Head of caudate nucleus (tissue), 42 donors: ENCODE measurements around the gene CNTNAP2.
"Not testable (repeated sequence)": the region's sequence is repeated elsewhere in the genome, so short reads cannot be mapped to it uniquely, and the experiment has no call there.

ENCODE experiments used
- DNase-seq, 42 donors: peaks; one replicate each; pipeline versions ENCODE4 v3.0.0 to v3.0.0-alpha.2; 2020 to 2021; ENCODE audit warnings: mixed read lengths in 7 of 42
- intact Hi-C: fragments of 100-400 bp; cut with DNase I; formaldehyde crosslinking; loops from one replicate; pipeline ENCODE4 v1.15.0; 2022

The CNTNAP2 gene

DNA sequence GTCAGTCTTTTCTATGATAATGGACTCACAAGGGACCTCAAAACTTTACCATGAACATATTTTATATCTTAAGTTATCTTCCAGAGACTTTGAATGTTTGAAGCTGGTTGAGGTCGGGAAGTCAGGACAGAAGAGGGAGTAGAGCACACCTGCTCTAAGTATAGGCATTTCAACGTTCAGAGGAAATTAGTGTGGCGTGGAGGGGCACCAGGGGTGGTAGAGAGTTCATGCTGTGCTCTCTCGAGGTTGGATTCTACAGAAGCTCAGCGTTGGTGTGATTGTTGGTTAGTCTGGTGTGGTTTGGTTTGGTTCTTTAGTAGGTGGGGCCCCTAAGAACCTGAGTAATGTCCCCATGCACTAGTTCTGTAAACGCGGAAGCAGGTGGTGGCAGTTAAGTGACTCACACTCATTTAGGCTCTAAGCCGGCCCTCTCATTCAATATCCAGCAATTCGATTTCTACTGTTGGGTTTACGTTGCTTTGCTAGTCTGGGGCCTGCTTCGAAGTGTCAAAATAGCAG is 19.8 kb downstream of the CNTNAP2 start:
- intact Hi-C loops: no loop called here
- no peak for DNase-seq

- peak in 22 of 42 donors; percentile 4 to 66 (median 26) for DNase-seq
- intact Hi-C loops: no loop called here
Observed at GRCh38 chr7:146138926-146139325, 22.3 kb downstream of the CNTNAP2 start.

DNA sequence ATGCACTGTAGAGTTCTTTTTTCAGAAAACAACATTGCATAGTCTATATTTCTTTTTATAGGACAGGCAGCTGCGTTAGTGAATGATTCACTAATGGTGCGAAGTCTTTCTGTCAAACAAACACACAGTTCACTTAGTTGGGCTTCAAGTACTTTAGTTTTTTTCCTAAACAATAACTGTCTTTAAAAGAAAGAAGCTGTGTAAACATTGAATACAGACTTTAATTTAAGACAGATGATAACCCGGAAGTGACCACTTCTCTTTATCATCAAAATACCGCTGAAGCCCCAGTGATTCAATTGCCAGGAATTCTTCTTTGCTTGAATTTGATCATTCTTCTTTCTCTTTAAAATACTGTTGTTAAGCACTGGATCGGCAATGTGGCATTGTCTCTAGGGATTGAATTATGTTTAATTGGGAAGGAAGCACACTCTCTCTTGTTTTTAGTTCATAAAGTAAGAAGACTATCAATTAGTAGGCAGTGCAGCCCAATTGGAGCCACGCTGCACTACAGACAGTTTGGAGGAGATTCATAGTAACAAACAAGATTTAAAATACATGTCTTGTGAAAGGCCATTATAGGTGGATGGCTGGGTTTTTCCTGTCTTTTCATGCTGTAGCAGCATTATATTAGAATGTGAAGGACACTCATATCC is 30.4 kb downstream of the CNTNAP2 start:
- intact Hi-C loops: no loop called here
- no peak for DNase-seq

DNA sequence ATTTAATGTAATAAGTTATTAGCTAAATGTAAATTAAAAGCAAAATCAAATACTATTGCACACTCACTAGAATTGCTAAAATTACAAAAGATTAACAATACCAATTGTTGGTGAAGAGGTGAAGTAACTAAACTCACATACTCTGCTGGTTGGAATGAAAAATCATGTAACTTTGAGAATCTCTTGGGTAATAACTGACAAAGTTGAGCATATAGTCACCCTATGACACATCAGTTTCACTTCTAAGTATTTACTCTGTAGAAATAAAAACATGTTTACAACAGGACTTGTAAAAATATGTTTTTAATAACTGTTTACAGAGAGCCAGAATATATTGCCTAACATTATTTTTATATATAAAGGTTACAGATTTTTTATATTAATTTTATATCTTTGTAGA is 33.6 kb downstream of the CNTNAP2 start:
- no peak for DNase-seq
- intact Hi-C loops: no loop called here

- DNase-seq: no peak
- intact Hi-C loops: no loop called here
Observed at GRCh38 chr7:146172112-146172511, 55.5 kb downstream of the CNTNAP2 start.

DNA sequence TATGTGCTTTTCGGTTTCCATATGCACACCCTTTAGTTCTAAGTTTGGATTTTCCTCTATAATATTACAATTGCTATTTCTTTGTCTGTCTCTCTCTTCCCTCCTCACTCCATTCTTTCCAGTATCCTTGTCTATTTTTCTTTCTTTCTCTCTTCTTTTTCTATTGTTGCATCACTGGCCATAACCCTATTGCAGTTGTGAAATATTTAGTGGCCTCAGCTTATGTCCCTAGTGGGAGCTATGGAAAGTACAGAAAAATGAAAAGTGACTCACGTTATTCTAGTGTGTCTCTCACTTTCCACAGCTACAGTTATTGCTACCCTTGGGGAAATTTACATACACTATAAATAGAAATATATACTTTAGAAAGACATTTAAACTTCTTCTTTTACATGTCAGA is 59.1 kb downstream of the CNTNAP2 start:
- DNase-seq: no peak
- intact Hi-C loops: no loop called here

DNA sequence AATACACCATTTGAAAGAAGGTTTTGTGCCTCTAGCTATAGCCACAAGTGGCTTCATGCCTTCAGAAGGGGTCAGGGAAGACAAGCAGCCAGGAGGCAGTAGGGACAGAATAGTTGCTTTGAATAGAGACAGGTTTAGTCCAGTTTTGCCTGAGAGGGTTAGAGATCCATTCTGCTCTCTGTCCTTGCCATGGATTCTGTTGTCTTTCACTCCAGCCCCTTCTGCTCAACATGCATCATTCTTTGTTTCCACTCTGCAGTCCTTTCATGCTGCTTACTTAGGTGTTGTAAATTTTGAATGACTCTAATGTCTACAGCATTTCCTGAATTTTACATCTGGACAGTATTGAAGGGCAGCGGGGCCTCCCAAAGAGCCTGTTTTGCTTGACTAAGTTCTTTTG is 60.3 kb downstream of the CNTNAP2 start:
- intact Hi-C loops: no loop called here
- DNase-seq: no peak

GRCh38 chr7:146177301-146177700 is 60.7 kb downstream of the CNTNAP2 start:
- no peak for DNase-seq
- intact Hi-C loops: no loop called here

DNA sequence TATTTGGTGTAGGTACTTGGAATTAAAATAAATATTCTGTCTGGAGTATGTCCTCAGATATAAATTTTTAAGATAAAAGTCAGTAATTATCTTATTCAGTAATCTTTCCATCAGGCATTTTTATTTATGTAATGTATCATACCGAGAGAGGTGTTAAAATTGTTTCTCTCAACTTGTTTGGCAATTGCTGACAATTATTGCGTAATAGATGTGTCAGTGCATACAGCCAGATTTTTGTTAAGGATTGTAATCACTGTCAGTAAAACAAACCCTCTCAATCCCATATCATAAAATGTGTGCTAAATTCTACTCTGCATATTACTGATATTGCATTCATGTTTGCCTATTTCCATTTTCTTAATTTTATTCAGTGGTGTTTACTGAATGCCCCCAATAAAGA is 69.2 kb downstream of the CNTNAP2 start:
- intact Hi-C loops: no loop called here
- DNase-seq: no peak

DNA sequence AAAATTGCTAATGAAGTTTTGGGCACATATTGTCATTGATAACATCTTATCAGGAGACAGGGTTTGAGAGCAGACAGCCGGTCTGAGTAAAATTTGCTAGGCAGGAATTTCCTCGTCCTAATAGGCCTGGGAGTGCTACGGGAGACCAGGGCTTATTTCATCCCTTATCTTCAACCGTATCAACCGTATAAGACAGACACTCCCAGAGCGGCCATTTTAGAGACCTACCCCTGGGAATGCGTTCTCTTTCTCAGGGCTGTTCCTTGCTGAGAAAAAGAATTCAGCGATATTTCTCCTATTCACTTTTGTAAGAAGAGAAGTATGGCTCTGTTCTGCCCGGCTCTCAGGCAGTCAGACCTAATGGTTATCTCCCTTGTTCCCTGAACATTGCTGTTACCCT is 74.8 kb downstream of the CNTNAP2 start:
- intact Hi-C loops, DNase-seq: not testable (repeated sequence)

GRCh38 chr7:146201945-146202344 is 85.3 kb downstream of the CNTNAP2 start:
- intact Hi-C loops: no loop called here
- no peak for DNase-seq

GRCh38 chr7:146206270-146206669 is 89.7 kb downstream of the CNTNAP2 start:
- DNase-seq: no peak
- intact Hi-C loops: no loop called here

DNA sequence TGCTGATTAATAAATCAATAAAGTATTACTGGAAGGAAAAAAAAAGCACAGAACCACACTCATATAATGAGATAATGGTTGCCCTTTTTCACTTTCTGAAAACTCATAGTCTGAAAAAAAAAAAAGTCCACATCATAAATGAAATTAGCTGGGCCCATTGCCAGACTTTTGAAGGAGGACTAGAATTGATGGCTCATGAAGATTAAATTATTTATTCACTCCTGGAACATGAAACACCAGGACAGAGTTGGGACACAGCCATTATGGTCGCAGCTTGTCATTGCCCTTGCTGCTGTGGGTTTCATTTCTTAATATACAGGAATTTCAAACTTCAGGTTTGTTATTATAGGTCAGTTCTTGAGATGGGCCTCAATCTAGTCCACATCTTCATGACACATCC is 91.9 kb downstream of the CNTNAP2 start:
- intact Hi-C loops: no loop called here
- no peak for DNase-seq

- DNase-seq: no peak
- intact Hi-C loops: no loop called here
Observed at GRCh38 chr7:146214842-146215241, 98.2 kb downstream of the CNTNAP2 start.

GRCh38 chr7:146216396-146217041 is 99.9 kb downstream of the CNTNAP2 start:
- intact Hi-C loops: no loop called here
- peak in 1 of 42 donors; percentile 8 for DNase-seq

GRCh38 chr7:146223851-146224250 is 107.2 kb downstream of the CNTNAP2 start:
- intact Hi-C loops: no loop called here
- DNase-seq: no peak

- no peak for DNase-seq
- intact Hi-C loops: no loop called here
Observed at GRCh38 chr7:146232604-146233003, 116.0 kb downstream of the CNTNAP2 start.

GRCh38 chr7:146235195-146235594 is 118.6 kb downstream of the CNTNAP2 start:
- peak in 5 of 42 donors; percentile 4 to 37 (median 7) for DNase-seq
- intact Hi-C loops: no loop called here

DNA sequence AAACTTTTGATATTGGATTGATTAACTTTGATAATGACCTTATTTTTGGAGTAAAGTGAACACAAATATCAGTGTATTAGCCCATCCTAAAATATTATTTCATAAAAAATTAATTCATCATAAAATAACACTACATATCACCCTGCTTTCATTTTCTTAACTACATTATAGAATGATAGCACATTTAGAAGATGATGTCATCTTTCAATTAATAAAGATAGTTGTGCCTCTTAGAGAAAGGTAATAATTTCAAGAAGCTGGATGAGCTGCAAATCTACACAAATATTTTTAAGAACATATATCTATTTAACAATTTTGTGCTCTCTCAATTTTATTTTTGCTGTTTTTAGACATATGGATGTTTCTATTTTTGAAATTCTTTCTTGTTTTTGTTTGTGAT is 126.1 kb downstream of the CNTNAP2 start:
- intact Hi-C loops: no loop called here
- no peak for DNase-seq

DNA sequence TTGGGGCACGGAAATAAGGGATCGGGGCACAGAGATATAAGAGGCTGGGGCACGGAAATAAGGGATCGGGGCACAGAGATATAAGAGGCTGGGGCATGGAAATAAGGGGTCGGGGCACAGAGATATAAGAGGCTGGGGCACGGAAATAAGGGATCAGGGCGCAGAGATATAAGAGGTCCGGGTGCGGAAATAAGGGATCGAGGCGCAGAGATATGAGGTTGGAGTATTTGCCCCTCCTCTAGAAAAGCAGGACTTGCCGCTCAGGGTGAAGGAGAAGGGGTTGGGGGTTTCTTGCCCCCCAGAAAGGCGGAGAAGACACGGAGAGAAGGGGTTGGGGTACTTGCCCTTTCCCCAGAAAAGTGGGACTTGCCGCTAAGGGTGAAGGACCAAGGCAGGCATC is 131.4 kb downstream of the CNTNAP2 start:
- intact Hi-C loops, DNase-seq: not testable (repeated sequence)

- DNase-seq, intact Hi-C loops: not testable (repeated sequence)
Observed at GRCh38 chr7:146248744-146249143, 132.1 kb downstream of the CNTNAP2 start.
